ENCODE data around the gene OGFOD3.

OGFOD3 gene

GRCh38 chr17:82391496-82392066, 26.8 kb downstream of the OGFOD3 start:
- DNase-seq (ENCODE audit: low spot score), result no peak
- TF ChIP-seq CTCF (IDR thresholded peaks at IDR 0.05; ENCODE audit: extremely low read depth, missing control alignments), result no peak

GRCh38 chr17:82390860-82391435, 27.4 kb downstream of the OGFOD3 start:
- TF ChIP-seq CTCF (IDR thresholded peaks at IDR 0.05; ENCODE audit: extremely low read depth, missing control alignments), result no peak
- no peak for DNase-seq (ENCODE audit: low spot score)

- no peak for DNase-seq (ENCODE audit: low spot score)
- no peak for TF ChIP-seq CTCF (IDR thresholded peaks at IDR 0.05; ENCODE audit: extremely low read depth, missing control alignments)
Measured at GRCh38 chr17:82390015-82390859, 28.1 kb downstream of the OGFOD3 start.

- TF ChIP-seq CTCF (IDR thresholded peaks at IDR 0.05; ENCODE audit: extremely low read depth, missing control alignments), result no peak
- no peak for DNase-seq (ENCODE audit: low spot score)
Measured at GRCh38 chr17:82389379-82389778, 29.0 kb downstream of the OGFOD3 start.

- DNase-seq (ENCODE audit: low spot score), result no peak
- TF ChIP-seq CTCF (IDR thresholded peaks at IDR 0.05; ENCODE audit: extremely low read depth, missing control alignments), result no peak
Measured at GRCh38 chr17:82388922-82389283, 29.5 kb downstream of the OGFOD3 start.

GRCh38 chr17:82388223-82388921, 30.0 kb downstream of the OGFOD3 start:
- TF ChIP-seq CTCF (IDR thresholded peaks at IDR 0.05; ENCODE audit: extremely low read depth, missing control alignments), result no peak
- DNase-seq (ENCODE audit: low spot score), result no peak

- TF ChIP-seq CTCF (IDR thresholded peaks at IDR 0.05; ENCODE audit: extremely low read depth, missing control alignments), result no peak
- DNase-seq (ENCODE audit: low spot score), result no peak
Measured at GRCh38 chr17:82387705-82388106, 30.7 kb downstream of the OGFOD3 start.

Measured in GM20000 (cell line).